ENCODE measurements around the gene ABT1.

ABT1 gene

DNA sequence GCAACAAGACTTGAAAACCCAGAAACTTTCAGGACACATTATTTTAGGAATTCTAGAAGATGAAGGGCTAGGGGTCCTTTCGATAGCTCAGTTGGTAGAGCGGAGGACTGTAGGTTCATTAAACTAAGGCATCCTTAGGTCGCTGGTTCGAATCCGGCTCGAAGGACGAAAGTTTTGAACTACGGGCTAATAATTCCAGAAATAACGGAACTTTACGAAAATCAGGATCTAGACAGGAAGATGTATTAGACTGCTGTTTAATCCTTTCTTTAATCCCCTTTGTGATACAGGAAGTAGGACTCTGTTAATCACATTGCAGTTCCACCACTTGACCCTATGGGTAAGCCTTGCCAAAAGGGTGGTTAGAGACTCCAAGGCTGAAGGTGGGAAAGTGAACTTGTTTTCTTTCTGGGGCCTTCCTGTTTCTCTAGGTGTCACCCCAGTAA is 21.2 kb upstream of the ABT1 start:
- no peak for DNase-seq

DNA sequence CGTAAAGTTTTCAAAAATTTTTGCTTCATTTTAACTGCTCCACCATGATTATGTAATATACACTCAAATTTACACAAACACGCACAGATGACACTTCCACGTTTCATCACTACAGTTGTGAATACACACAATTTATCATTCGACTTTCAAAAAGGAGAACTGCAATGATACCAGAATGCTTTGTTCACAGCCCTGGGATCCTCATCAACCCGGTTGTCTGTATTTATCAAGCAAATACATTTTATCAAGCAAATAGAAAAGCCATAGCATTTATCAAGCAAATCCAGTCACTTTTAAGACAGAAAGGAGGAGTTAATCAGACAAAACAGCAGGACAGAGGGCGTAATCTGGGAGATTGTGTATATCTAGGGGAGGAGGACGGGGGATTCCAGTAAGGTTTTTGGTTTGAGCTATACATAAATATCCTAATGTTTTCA is 20.3 kb upstream of the ABT1 start:
- DNase-seq, result no peak

DNA sequence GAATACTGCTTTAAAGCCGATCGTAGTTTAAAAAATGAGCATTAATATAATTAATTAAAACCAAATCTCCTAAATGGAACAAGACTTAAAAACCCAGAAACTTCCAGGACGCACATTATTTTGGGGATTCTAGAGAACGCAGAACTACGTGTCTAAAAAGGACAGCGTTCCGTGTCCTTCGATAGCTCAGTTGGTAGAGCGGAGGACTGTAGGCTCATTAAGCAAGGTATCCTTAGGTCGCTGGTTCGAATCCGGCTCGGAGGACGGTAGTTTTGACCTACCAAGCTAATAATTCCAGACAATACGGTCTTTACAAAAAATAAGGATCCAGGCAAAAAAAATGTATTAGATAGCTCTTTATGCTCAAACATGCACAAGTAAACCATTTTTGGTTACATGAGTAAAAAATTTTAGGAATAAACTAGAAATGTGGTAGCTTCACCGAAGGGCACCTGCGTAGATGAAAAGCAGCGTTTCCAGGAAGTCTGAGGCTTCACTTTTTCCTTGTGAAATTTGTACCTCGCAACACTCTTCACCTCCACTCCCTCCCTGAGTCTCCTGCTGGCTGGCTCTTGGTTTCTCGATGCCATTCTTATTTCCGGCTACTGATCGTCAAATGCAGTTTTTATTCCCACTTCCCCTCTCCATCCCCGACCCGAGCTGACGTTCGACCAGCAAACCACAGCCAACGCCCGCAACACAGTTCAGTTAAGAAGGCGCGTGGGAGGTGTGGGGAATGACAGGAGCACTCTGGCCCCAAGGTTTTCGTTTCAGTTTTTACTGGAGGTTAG is 19.6 kb upstream of the ABT1 start:
- DNase-seq, result peak; percentile 86

DNA sequence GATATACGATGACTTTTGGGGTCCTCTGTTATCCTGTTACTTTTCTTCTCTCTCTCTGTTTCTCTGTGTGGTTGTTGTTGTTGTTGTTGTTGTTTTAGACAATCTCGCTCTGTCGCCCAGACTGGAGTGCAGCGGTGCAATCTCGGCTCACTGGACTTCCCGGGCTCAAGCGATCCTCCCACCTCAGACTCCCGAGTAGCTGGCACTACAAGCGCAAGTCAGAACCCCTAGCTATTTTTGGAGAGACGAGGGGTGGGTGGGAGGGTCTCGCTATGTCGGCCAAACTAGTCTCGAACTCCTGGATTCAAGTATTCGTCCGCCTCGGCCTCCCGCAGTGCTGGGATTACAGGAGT is 19.1 kb upstream of the ABT1 start:
- DNase-seq, result no peak

DNA sequence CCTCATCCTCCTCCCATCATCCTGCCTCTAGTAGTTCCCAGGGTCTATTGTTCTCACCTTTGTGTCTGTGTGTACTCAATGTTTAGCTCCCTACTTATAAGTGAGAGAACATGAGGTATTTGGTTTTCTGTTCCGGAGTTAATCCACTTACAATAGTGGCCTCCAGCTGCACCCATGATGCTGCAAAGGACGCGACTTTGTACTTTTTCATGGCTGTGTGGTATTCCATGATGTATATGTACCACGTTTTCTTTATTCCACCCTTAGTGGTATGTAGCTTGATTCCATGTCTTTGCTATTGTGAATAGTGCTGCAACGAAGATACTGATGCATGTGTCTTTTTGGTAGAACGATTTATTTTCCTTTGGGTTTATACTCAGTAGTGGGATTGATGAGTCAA is 18.5 kb upstream of the ABT1 start:
- no peak for DNase-seq

DNA sequence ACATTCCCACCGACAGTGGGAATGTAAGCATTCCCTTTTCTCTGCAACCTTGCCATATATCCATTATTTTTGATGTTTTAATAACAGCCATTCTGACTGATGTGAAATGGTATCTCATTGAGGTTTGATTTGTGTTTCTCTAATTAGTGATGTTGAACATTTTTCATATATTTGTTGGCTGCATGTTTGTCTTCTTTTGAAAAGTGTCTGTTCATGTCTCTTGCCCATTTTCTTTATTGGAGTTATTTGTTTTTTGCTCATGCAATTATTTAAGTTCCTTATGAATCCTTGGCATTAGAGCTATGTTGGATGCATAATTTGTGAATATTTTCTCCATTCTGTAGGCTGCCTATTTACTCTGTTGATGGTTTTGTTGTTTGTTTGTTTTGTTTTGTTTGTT is 18.0 kb upstream of the ABT1 start:
- DNase-seq, result no peak

DNA sequence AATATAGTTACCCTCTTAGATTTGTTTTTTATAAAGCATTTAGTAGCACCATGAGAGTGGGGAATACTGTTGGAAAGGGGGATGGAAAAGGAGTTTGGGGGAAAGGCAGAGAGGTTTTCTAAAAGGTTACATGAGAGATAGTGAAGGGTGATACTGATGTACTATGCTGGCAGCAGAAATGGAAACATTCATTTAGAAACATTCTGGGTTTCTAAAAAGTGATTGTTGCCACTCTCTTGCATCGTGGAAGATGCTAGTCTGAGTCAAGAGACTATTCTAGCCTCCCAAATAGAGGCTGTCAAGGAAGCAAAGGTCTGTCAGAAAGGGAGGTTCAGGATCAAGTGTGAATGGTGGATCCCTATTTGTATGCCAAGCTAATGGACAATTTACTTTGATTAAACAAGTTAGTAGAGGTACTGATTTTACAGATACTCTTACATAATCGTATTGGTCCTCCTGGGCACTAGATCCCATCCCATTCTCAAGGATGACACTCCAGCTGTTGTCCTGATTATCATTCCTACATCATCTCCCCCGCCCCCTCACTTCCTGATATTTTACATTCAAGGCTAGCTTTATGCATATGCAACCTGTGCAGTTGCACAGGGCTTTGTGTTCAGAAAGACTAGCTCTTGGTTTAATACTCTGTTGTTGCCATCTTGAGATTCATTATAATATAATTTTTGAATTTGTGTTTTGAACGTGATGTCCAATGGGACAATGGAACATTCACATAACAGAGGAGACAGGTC is 15.4 kb upstream of the ABT1 start:
- DNase-seq, result no peak

DNA sequence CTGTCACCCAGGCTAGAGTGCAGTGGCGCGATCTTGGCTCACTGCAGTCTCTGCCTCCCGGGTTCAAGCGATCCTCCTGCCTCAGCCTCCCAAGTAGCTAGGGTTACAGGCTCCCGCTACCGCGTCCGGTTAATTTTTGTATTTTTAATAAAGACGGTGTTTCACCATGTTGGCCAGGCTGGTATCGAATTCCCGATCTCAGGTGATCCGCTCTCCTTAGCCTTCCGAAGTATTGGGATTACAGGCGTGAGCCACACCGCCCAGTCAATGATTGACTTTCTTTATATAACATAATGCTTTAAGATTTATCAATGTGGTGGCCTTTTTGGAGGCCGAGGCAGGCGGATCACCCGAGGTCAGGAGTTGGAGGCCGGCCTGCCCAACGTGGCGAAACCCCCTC is 7.8 kb upstream of the ABT1 start:
- no peak for DNase-seq

DNA sequence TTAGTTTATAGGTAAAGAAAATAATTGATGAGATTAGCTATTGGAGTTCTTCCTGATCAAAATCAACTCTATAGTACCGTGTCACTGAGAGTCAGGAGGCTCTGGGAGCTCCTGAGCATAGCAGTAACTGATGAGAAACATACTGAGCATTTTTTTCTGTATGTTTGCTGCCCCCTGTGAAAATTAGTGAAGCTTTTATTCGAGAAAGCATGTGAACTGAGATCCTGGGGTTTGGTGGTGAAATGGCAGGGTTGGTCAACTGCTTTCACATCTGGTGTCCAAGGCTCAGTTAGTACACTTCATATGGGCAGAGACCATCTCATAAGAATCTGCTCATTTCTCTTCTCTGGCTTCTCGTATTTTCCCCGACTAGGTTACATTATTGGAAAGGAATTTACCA is 4.1 kb upstream of the ABT1 start:
- no peak for DNase-seq

DNA sequence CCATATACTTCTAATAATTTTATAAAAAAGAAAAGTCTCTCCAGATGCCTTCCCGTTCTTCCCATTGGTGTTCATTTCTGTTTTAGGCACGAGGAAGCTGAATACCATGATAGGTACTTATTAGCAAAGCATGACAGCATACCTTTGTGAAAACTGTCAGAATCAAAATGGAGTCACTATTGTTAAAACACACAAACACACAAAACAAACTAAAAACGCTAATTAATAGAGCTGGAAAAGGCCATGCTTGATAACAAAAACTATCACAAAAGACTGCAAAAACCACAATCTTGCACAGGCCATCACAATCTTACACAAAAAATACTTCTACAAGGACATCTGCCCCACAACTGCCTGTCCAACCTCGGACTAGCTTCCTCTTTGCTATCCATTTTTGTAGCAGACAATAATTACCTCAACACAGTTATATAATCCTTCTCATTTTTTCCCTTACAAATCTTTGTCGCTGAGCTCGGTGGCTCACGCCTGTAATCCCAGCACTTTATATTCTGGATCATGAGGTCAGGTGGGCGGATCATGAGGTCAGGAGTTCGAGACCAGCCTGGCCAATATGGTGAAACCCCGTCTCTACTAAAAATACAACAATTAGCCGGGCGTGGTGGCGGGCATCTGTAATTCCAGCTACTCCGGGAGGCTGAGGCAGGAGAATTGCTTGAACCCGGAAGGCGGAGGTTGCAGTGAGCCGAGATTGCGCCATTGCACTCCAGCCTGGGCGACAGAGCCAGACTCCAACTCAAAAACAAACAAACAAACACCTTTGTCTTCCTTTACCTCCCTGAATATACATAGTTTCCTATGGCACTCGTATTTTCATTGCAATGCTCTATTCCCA is 3.2 kb upstream of the ABT1 start:
- DNase-seq, result no peak

DNA sequence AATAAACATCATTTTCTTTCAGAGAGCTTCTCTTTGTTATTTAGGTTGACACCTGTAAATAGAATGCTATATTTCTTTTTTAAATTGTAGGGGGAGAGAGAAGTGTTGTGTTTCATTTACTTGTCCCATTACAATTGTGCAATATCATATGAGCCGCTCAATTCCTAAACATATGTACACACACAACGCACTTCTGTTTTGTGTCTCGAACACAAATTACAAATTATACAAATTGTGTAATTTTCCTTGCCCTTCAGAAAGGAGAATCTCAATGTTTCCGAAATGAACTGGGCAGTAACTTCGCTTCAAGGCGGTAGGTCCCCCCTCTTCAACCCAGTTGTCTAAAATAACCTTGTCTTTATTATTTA is 2.6 kb upstream of the ABT1 start:
- no peak for DNase-seq

DNA sequence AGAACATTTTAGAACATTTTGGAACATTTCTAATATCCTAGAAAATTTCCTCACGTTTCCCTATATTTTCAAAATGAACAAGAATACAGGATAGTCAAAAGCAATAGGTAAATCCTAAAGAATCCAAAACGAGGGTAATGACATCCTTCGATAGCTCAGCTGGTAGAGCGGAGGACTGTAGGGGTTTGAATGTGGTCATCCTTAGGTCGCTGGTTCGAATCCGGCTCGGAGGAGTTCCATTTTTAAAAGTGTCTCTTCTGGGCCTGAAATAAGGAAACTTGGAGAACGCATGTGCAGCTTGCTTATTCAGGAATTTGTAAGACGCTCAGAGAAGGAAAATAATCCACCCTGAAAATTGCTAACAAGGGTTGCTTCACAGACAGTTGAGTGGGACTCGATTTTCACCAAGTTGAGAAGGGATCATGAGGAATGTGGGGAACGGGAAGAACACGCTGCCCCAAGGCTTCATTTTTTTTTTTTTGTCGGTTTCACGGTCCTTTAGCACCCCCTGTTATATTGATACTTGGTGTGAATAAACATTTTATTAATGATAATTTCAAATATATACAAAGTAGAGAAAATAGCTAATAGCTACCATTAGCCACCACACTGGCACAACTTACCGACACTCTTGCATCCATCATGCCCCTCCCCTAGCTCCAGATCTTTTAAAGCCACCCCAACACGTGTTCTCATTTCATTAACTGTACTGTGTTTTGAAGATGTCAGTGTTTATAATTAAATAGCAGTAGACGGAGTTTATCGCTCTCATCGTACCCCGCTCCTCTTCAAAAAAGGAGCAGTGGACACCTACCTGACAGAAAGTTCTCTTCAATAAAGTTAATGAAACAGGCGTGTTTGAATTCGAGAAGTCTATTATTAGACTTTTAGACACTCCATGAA is 1.8 kb upstream of the ABT1 start:
- peak; percentile 75 for DNase-seq

DNA sequence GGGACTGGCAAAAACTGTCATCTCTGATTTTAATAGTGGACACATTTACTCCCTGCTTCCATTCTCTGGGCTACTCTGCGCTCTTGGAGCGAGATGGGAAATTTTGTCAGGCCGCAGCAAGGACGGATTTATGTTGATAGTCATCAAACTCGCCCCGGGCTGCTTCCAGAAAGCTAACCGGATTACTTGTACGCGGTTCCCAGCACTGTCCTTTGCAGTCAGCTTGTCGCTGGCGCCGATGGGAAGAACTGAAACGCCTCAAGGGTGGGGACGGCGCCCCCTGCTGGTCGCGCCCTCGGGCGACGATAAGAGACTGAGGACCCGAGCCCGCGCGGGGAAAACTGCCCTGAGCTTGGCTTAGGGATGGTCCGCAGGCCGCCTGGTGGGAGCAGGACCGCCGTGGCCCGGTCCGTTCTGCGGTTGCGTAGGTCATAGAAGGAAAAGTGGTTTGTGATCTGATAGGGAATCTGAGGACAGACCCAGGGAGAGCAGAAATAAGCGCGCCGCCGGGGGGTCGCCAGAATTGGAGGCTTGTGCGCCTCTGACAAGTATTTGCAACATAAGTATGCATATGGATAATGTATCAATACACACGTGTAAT is 984 bp upstream of the ABT1 start:
- DNase-seq, result peak; percentile 95

DNA sequence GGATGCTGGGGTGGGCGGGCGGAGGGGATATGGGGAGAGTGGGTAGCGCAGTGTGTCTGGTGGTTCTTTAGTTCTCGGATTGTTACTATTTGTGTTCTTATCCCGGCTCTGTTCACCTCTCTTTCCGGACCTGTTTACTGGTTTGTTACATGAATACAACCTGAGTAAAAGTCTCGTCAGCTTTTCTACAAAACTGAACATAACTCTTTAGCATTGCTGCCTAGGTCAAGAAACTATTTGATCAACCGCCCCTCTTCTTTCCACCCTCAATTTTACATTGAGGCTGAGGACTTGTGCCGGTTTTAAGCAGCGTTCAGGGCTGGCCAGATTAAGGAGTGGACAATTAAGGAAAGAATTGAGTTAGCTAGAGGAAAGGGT is 625 bp downstream of the ABT1 start:
- DNase-seq, result no peak

DNA sequence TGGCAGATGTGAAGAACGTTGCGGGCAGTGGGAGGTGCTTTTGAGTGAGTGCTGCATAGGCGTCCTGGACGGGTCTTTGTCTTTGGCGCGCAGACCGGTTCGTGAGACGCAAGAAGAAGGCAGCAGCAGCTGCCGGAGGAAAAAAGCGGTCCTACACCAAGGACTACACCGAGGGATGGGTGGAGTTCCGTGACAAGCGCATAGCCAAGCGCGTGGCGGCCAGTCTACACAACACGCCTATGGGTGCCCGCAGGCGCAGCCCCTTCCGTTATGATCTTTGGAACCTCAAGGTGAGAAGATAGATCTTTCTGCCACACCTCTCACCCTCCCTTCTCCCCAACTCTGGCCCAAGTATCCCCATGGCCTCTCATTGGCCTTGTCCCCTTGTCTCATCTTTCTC is 1.1 kb downstream of the ABT1 start:
- DNase-seq, result no peak

DNA sequence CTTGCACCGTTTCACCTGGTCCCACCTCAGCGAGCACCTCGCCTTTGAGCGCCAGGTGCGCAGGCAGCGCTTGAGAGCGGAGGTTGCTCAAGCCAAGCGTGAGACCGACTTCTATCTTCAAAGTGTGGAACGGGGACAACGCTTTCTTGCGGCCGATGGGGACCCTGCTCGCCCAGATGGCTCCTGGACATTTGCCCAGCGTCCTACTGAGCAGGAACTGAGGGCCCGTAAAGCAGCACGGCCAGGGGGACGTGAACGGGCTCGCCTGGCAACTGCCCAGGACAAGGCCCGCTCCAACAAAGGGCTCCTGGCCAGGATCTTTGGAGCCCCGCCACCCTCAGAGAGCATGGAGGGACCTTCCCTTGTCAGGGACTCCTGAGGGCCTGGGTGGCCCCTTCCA is 1.5 kb downstream of the ABT1 start:
- no peak for DNase-seq

DNA sequence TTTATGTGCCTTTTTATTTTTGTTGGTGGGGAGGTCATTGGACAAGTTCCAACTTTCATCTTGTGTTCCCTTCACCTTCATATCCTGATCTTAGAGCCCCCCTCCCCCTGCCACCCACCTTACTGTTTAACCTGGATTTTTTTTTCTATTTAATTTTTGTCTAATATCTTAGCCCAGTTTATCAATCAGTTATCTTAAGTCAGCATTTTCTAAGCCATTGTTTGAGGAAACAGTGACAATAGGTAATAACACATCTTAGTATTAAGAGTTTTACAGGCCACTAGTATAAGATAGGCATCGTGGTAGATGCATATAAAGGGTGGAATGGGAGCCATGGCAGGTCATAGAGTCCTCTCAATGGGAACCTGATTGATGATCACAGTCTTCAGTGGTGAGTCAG is 2.4 kb downstream of the ABT1 start:
- DNase-seq, result no peak

DNA sequence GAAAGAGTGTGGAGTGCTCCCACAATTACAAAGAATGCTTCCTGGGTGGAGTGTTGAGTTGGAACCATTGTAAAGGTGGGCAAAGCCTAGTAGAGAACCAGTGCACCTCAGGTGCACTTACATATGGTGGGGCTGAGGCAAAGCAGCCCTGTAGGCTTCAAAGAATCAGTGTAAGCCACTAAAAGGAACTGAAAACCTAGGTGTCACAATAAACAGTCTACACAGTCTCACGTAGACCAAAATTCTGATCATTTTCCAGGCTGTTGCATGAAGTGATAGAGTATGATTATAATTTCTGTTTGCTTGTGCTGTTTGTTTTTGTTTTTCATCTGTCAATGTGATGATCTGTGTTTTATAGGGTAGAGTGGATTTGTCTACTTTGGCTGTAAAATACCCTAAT is 2.8 kb downstream of the ABT1 start:
- DNase-seq, result no peak

DNA sequence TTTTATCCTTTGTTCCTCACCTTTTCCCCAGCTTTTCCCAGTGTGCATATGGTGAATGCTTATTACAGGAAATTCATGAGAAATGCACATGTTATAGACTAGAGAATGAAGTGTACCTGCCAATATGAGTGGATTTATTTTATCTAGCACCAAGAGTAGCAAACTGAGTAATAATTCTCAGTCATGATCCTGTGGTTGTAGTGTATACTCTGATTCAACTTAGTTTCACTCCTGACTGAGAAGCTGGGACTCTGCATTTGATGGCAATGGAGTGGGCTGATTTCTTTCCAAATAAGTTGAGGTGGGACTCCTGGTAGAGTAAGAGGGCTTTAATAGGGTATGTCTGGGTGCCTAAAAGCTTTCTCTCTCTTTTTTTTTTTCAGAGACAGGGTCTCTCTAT is 4.0 kb downstream of the ABT1 start:
- DNase-seq, result no peak

DNA sequence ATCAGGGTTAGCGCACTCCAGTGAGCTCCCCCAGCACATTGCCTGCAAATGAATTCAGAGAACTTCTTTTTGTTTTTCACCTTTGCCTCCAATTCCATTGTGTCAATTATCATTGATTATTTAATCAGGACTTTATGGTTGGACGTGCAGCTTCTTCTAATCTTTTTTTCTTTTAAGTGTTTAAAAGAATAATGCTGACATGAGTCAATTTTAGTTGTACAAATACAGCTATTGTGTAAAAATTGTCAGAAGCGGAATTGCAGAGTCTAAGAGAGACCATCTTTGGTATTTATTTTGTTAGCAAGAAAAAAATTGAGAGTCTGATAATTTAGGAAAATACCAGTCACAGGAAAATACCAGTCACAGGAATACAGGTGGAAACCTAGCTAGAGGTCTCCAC is 5.5 kb downstream of the ABT1 start:
- DNase-seq, result no peak

DNA sequence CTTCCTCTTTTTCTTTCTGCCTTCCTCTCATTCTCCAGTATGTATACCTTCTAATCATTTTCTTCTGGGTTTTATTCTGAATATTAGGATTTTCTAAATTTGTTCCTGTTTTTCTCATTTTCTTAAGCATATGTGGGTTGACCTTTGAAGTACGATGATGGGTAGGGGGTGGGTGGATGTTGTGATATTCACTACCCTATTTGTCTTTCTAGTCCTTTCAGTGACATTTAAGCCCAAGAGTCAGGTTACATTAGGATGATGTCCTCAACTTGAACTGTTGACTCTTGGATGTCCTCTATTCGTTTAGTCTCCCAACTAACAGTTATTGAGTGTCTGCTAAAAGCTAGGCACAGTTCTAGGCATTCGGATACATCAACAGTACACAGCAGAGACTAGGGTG is 7.3 kb downstream of the ABT1 start:
- DNase-seq, result no peak

DNA sequence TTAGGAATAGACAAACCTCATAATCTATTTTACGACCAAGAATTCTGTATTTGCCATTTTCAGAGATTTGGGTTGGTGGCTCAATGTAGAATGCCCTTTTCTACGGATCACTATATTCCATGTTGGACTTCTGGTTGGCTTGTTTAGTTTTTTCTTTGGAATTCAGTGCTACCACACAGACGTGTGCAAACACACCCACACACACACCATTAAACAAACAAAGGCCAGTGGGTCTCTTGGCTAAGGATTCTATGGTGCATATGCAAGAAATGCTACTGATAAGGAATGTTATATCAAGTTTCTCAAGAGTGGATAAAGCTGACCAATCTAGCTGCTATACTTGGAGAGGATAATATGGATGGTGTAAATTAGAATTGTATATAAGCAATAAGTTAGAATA is 8.0 kb downstream of the ABT1 start:
- DNase-seq, result no peak
